BLaER1 (cell line): ENCODE results near the gene RNASE3.
"Not testable (repeated sequence)": the region's sequence is repeated elsewhere in the genome, so short reads cannot be mapped to it uniquely, and the experiment has no call there.

ENCODE experiments used
- H3K27ac ChIP-seq: shearing (Covaris generic); formaldehyde crosslinking; 2 replicates; pipeline ENCODE4 v1.8.1; 2022
- H3K27me3 ChIP-seq: shearing (Covaris generic); formaldehyde crosslinking; 2 replicates; pipeline ENCODE4 v1.8.1; 2022
- H3K36me3 ChIP-seq: shearing (Covaris generic); formaldehyde crosslinking; 2 replicates; pipeline ENCODE4 v1.8.1; 2022
- H3K4me1 ChIP-seq: shearing (Covaris generic); formaldehyde crosslinking; 2 replicates; pipeline ENCODE4 v1.8.1; 2022
- H3K4me2 ChIP-seq: shearing (Covaris generic); formaldehyde crosslinking; 2 replicates; pipeline ENCODE4 v1.8.1; 2022
- H3K4me3 ChIP-seq: shearing (Covaris generic); formaldehyde crosslinking; 2 replicates; pipeline ENCODE4 v1.8.1; 2022
- H3K9ac ChIP-seq: shearing (Covaris generic); formaldehyde crosslinking; 2 replicates; pipeline ENCODE4 v1.8.1; 2022
- H3K9me3 ChIP-seq: shearing (Covaris generic); formaldehyde crosslinking; 2 replicates; pipeline ENCODE4 v1.8.1; 2022
- H4K20me1 ChIP-seq: shearing (Covaris generic); formaldehyde crosslinking; 2 replicates; pipeline ENCODE4 v1.8.1; 2022
- Cebpa-rat ChIP-seq: shearing (Covaris generic); IDR thresholded peaks from 2 replicates; pipeline ENCODE4 v1.8.1; 2022

RNASE3 gene

GRCh38 chr14:20891126-20891825 lies at the start of gene RNASE3:
Gene RNASE3 (plus strand): TSS chr14:20891385. CDS start chr14:20891687, 302 bp downstream.
- not testable (repeated sequence) for H3K9ac ChIP-seq, H3K27ac ChIP-seq, H3K4me1 ChIP-seq, H3K4me3 ChIP-seq, H4K20me1 ChIP-seq, H3K9me3 ChIP-seq, H3K36me3 ChIP-seq, H3K27me3 ChIP-seq, H3K4me2 ChIP-seq

- Histone ChIP-seq H3K9me3 (no peaks in the 10 kb centered on the region), H3K27ac (no peak overlapping the region), H3K4me3 (no peak overlapping the region), H3K27me3 (no peaks in the 10 kb centered on the region), H3K9ac (no peak overlapping the region), H3K36me3 (no peaks in the 10 kb centered on the region), H3K4me1 (no peaks in the 10 kb centered on the region), H3K4me2 (no peak overlapping the region), H4K20me1 (no peaks in the 10 kb centered on the region)
- TF ChIP-seq Cebpa-rat: no peak
These were observed 44.6 kb upstream of the RNASE3 start for GRCh38 chr14:20846560-20846959.

- H3K4me3 ChIP-seq: no peak overlapping the region
- no peaks in the 10 kb centered on the region for H4K20me1 ChIP-seq
- no peak overlapping the region for H3K4me2 ChIP-seq
- no peak for TF ChIP-seq Cebpa-rat
- no peak overlapping the region for H3K27ac ChIP-seq
- H3K4me1 ChIP-seq: no peaks in the 10 kb centered on the region
- no peaks in the 10 kb centered on the region for H3K36me3 ChIP-seq
- no peaks in the 10 kb centered on the region for H3K27me3 ChIP-seq
- no peaks in the 10 kb centered on the region for H3K9me3 ChIP-seq
- H3K9ac ChIP-seq: no peak overlapping the region
These were observed 42.8 kb upstream of the RNASE3 start for GRCh38 chr14:20848316-20848954.

GRCh38 chr14:20848955-20849570 lies 42.1 kb upstream of the RNASE3 start:
- Histone ChIP-seq H3K27ac (no peak overlapping the region), H3K36me3 (no peaks in the 10 kb centered on the region), H3K4me1 (no peaks in the 10 kb centered on the region), H3K4me2 (no peak overlapping the region), H4K20me1 (no peaks in the 10 kb centered on the region), H3K4me3 (no peak overlapping the region), H3K27me3 (no peaks in the 10 kb centered on the region), H3K9me3 (no peaks in the 10 kb centered on the region), H3K9ac (no peak overlapping the region)
- TF ChIP-seq Cebpa-rat: no peak

- Histone ChIP-seq H3K9me3 (no peaks in the 10 kb centered on the region), H4K20me1 (no peaks in the 10 kb centered on the region), H3K36me3 (no peaks in the 10 kb centered on the region), H3K4me1 (no peaks in the 10 kb centered on the region), H3K9ac (no peak overlapping the region), H3K27me3 (no peaks in the 10 kb centered on the region), H3K27ac (no peak overlapping the region), H3K4me2 (no peak overlapping the region), H3K4me3 (no peak overlapping the region)
- no peak for TF ChIP-seq Cebpa-rat
These were observed 38.1 kb upstream of the RNASE3 start for GRCh38 chr14:20853042-20853441.

GRCh38 chr14:20855652-20856291 lies 35.4 kb upstream of the RNASE3 start:
- H3K36me3 ChIP-seq: no peaks in the 10 kb centered on the region
- H3K9ac ChIP-seq: no peak overlapping the region
- no peaks in the 10 kb centered on the region for H3K4me1 ChIP-seq
- H3K4me2 ChIP-seq: no peak overlapping the region
- H3K4me3 ChIP-seq: no peak overlapping the region
- H3K27me3 ChIP-seq: no peaks in the 10 kb centered on the region
- no peak overlapping the region for H3K27ac ChIP-seq
- no peaks in the 10 kb centered on the region for H3K9me3 ChIP-seq
- no peaks in the 10 kb centered on the region for H4K20me1 ChIP-seq
- no peak for TF ChIP-seq Cebpa-rat

- H3K4me1 ChIP-seq: no peaks in the 10 kb centered on the region
- no peak overlapping the region for H3K27ac ChIP-seq
- no peak overlapping the region for H3K9ac ChIP-seq
- no peaks in the 10 kb centered on the region for H4K20me1 ChIP-seq
- TF ChIP-seq Cebpa-rat: no peak
- no peaks in the 10 kb centered on the region for H3K9me3 ChIP-seq
- no peak overlapping the region for H3K4me3 ChIP-seq
- no peaks in the 10 kb centered on the region for H3K36me3 ChIP-seq
- H3K27me3 ChIP-seq: no peaks in the 10 kb centered on the region
- no peak overlapping the region for H3K4me2 ChIP-seq
These were observed 34.0 kb upstream of the RNASE3 start for GRCh38 chr14:20857207-20857606.

GRCh38 chr14:20857630-20858261 lies 33.4 kb upstream of the RNASE3 start:
- Histone ChIP-seq H3K9ac (no peak overlapping the region), H3K4me2 (no peak overlapping the region), H3K4me1 (no peaks in the 10 kb centered on the region), H3K4me3 (no peak overlapping the region), H3K27me3 (no peaks in the 10 kb centered on the region), H3K36me3 (no peaks in the 10 kb centered on the region), H4K20me1 (no peaks in the 10 kb centered on the region), H3K27ac (no peak overlapping the region), H3K9me3 (no peaks in the 10 kb centered on the region)
- no peak for TF ChIP-seq Cebpa-rat

- Histone ChIP-seq H3K4me3 (no peak overlapping the region), H3K4me2 (no peak overlapping the region), H4K20me1 (no peaks in the 10 kb centered on the region), H3K9ac (no peak overlapping the region), H3K9me3 (no peaks in the 10 kb centered on the region), H3K27me3 (no peaks in the 10 kb centered on the region), H3K36me3 (no peaks in the 10 kb centered on the region), H3K27ac (no peak overlapping the region), H3K4me1 (no peaks in the 10 kb centered on the region)
- no peak for TF ChIP-seq Cebpa-rat
These were observed 25.0 kb upstream of the RNASE3 start for GRCh38 chr14:20866194-20866593.
